HCT116 (cell line): ENCODE measurements around the gene RCOR2. TPM values are rescaled to one million over a fixed set of nuclear protein-coding genes. Genes with fewer than 3 reads are reported as not detected.

Source experiments
- ATAC-seq: fragments of 200-7000 bp; cut with Tn5 transposase; 2 replicates; pipeline ENCODE4 v1.9.1; 2020; ENCODE audit warnings: mild to moderate bottlenecking, moderate library complexity
- BruUV-seq: library from RNA; stranded (reverse); fragments of 400-500 nt; replicated peaks from 2 replicates; lab custom pipeline; 2021; lab: Mats Ljungman, UMichigan
- CTCF ChIA-PET: fragments of 300-600 bp; sonication (Branson Sonifier 250); formaldehyde crosslinking; loops from one replicate; lab custom pipeline; 2021; ENCODE audit warnings: antibody characterized with exemption; lab: Charles Lee
- POLR2A ChIA-PET: fragments of 300-600, 350-600 bp; sonication (Branson Sonifier 250); formaldehyde crosslinking; loops from one replicate; lab custom pipeline; 2021; ENCODE audit warnings: antibody characterized with exemption; lab: Charles Lee
- RAD21 ChIA-PET, 2 experiments: fragments of 300-600 bp; sonication (Branson Sonifier 250); formaldehyde crosslinking; loops; one replicate each; lab custom pipeline; 2023; ENCODE audit warnings: low total read pairs in 2 of 2; ENCODE audit not compliant: uncharacterized antibody in 2 of 2, unreplicated experiment in 2 of 2, low non-redundant PET in 1 of 2; lab: Charles Lee
- DNase-seq: peaks from one replicate; pipeline ENCODE4 v3.0.0-alpha.2; 2010; ENCODE audit warnings: low read depth, low spot score
- H2AFZ ChIP-seq: fragments of 200-600 bp; shearing (Covaris generic), sonication (generic); 2 replicates; pipeline ENCODE4 v1.6.1; 2017; ENCODE audit warnings: low read depth, mixed run types, mixed read lengths, antibody characterized with exemption, low read length; ENCODE audit not compliant: poor library complexity, severe bottlenecking
- H3K27ac ChIP-seq: 2 replicates; pipeline ENCODE4 v1.5.1; 2012; ENCODE audit warnings: low read depth, low read length
- H3K27me3 ChIP-seq: fragments of 200-600 bp; sonication (generic); 2 replicates; pipeline ENCODE4 v1.6.1; 2016; ENCODE audit warnings: mixed run types, low read length, mixed read lengths; ENCODE audit not compliant: insufficient read depth
- H3K36me3 ChIP-seq, 2 experiments: fragments of 200-500 bp in 1 of 2; fragments of 200-600 bp in 1 of 2; sonication (Bioruptor generic) in 1 of 2; sonication (generic) in 1 of 2; 2 replicates each; pipeline versions ENCODE4 v1.5.1 to v1.6.1; 2014 to 2016; ENCODE audit warnings: low read length in 2 of 2, inconsistent platforms in 1 of 2, mixed read lengths in 1 of 2, mixed run types in 1 of 2; ENCODE audit not compliant: insufficient read depth in 2 of 2, control insufficient read depth in 1 of 2
- H3K4me1 ChIP-seq, 2 experiments: fragments of 200-600 bp in 1 of 2; sonication (generic) in 1 of 2; 2 replicates each; pipeline versions ENCODE4 v1.5.1 to v1.6.1; 2012 to 2017; ENCODE audit warnings: low read length in 2 of 2, inconsistent platforms in 1 of 2, mild to moderate bottlenecking in 1 of 2, mixed read lengths in 1 of 2, mixed run types in 1 of 2, moderate library complexity in 1 of 2; ENCODE audit not compliant: insufficient read depth in 2 of 2, control insufficient read depth in 1 of 2
- H3K4me2 ChIP-seq: fragments of 200-600 bp; sonication (generic); 2 replicates; pipeline ENCODE4 v1.6.1; 2017; ENCODE audit warnings: mixed run types, low read length, mixed read lengths
- H3K4me3 ChIP-seq, 2 experiments: fragments of 200-600 bp in 1 of 2; sonication (generic) in 1 of 2; replicated peaks in 1 of 2; 2 replicates each; pipeline ENCODE4 v1.5.1; 2011 to 2016; ENCODE audit warnings: low read length in 2 of 2, control low read depth in 1 of 2, low read depth in 1 of 2, mild to moderate bottlenecking in 1 of 2, mixed read lengths in 1 of 2, mixed run types in 1 of 2
- H3K79me2 ChIP-seq: fragments of 200-600 bp; sonication (generic); 2 replicates; pipeline ENCODE4 v1.6.1; 2017; ENCODE audit warnings: mild to moderate bottlenecking, mixed run types, low read length, moderate library complexity, mixed read lengths; ENCODE audit not compliant: insufficient read depth
- H3K9ac ChIP-seq: fragments of 200-600 bp; sonication (generic); 2 replicates; pipeline ENCODE4 v1.6.1; 2016; ENCODE audit warnings: low read length, mixed read lengths
- H3K9me2 ChIP-seq: fragments of 200-600 bp; sonication (generic), shearing (Covaris generic); 2 replicates; pipeline ENCODE4 v1.6.1; 2017; ENCODE audit warnings: mixed run types, mild to moderate bottlenecking, moderate library complexity; ENCODE audit not compliant: insufficient read depth
- H3K9me3 ChIP-seq, 2 experiments: fragments of 200-500 bp in 1 of 2; fragments of 200-600 bp in 1 of 2; sonication (Bioruptor generic) in 1 of 2; sonication (generic) in 1 of 2; 2 replicates each; pipeline ENCODE4 v1.6.1; 2014 to 2017; ENCODE audit warnings: low read length in 2 of 2, mixed read lengths in 2 of 2, inconsistent platforms in 1 of 2, low read depth in 1 of 2, mild to moderate bottlenecking in 1 of 2, mixed run types in 1 of 2, moderate library complexity in 1 of 2; ENCODE audit not compliant: control insufficient read depth in 1 of 2, insufficient read depth in 1 of 2
- H4K20me1 ChIP-seq: fragments of 200-600 bp; sonication (generic), shearing (Covaris generic); 2 replicates; pipeline ENCODE4 v1.6.1; 2017; ENCODE audit warnings: mixed run types, mild to moderate bottlenecking, moderate library complexity; ENCODE audit not compliant: insufficient read depth
- CEBPB ChIP-seq: IDR thresholded peaks from 2 replicates; pipeline ENCODE4 v1.6.1; 2012; ENCODE audit warnings: low read depth
- ELF1 ChIP-seq: IDR thresholded peaks from 2 replicates; pipeline ENCODE4 v1.6.1; 2012; ENCODE audit warnings: low read depth, borderline replicate concordance
- EZH2 ChIP-seq: fragments of 200-600 bp; sonication (generic); IDR thresholded peaks from 2 replicates; pipeline ENCODE4 v1.6.1; 2017; ENCODE audit warnings: antibody characterized with exemption, mixed run types
- POLR2A ChIP-seq: IDR thresholded peaks from 2 replicates; pipeline ENCODE4 v1.7.0; 2011; ENCODE audit warnings: borderline replicate concordance; ENCODE audit not compliant: insufficient read depth, insufficient read length; ENCODE audit errors: extremely low read depth
- POLR2AphosphoS5 ChIP-seq: IDR thresholded peaks from 2 replicates; pipeline ENCODE4 v1.6.1; 2011; ENCODE audit warnings: mild to moderate bottlenecking, low read depth, low read length, moderate library complexity
- RAD21 ChIP-seq: IDR thresholded peaks from 2 replicates; pipeline ENCODE4 v1.6.1; 2012; ENCODE audit warnings: low read depth, mild to moderate bottlenecking
- ZFX ChIP-seq: fragments of 450-650 bp; IDR thresholded peaks from 2 replicates; pipeline ENCODE4 v1.6.1; 2017
- intact Hi-C: fragments of 100-400 bp; cut with micrococcal nuclease; formaldehyde crosslinking; loops from 2 replicates; pipeline ENCODE4 v1.10.0; 2022
- total RNA-seq: library from RNA; stranded (reverse); gene quantifications from one replicate; pipeline ENCODE4 v1.2.1, GENCODE V29; 2021; ENCODE audit not compliant: unreplicated experiment
- TF ChIP-seq, protein P1 (sequence below): IDR thresholded peaks from 2 replicates; pipeline ENCODE4 v1.6.1; 2012

Gene RCOR2
- total RNA-seq, 1 experiment from 2014 or later: 10.8 TPM

DNA sequence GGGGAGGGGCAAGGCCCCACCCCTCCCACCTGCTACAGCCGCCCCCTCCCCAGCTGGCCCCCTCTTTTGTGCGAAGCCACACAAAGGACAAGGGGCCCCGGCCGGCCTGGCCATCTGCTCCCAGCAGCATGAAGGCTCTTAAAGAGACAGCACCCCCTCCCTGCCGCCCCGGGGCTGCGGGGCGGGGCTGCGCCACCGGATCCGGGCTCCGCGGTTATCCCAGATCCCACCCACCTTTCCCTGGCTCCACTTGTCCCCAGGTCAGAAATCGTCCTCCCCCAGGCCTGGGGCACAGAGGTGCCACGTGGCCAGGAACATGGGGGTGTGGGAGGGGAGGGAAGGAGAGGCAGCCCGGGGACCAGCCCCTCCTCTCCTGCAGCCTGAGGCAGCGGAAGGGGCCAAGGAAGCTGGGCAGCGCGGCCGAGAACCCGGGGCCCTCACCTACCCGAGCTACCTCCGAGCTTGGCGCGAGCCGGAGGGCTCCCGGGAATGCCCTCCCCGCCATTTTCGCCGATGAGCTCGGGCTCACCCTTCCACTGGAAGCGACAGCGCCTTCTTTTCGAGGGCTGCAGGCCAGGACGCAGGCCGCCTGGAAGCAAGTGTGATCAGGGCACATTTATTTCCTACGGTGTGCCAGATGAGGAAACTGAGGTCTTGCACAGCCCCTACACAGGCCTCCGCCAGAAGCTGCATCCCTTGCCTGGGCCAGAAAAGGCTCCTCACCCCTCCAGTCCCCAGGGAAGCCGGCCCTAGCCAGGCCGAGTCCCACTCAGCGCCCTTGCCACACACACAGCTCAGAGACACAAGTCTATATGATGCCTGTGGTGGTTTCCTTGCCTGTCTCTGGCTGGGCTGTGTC, 2.5 kb upstream of the RCOR2 start (continued):
- TF ChIP-seq POLR2AphosphoS5 (peak; percentile 64; the same call in 1 of the 2 replicates), CEBPB (no peak), RAD21 (no peak), ELF1 (no peak)
- TF ChIP-seq, protein P1, sequence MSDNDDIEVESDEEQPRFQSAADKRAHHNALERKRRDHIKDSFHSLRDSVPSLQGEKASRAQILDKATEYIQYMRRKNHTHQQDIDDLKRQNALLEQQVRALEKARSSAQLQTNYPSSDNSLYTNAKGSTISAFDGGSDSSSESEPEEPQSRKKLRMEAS: no peak
- TF ChIP-seq, all 23 proteins: peak for 4

DNA sequence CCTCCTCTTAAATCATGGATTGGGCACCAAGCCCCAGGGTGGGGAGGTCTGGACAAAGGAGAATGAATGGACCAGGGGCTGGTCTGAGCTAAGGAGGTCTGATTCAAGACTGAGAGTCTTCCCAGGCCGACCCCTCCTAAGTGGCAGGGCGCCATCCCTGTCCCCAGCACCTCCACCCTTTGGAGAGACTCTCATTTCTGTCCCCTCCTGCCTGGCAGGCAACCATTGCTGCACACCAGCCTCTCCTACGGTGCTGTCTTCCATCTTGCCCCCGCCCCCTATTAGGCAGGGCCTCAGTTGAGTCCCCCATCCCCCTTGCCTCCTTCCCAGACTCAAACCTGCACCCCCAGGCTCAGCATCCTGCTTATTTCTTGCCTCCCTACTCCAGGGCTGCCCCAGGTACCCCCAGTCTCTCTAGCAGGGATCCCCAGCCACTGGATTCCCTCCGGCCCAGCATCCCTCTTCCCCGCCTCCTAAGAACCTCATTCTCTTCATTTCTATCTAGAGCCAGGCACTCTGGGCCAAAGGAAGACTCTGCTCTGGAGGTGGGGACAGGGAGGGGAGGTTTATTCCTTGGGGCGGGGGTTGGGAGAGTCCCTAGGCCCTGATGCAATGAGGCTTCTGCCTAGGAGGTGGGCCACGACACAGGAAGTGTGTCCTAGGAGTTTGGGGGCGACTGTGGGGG, 1.7 kb upstream of the RCOR2 start:
- H3K4me1 ChIP-seq: peaks cover 30 to 55% of the 10 kb centered on the region in 2 experiments
- TF ChIP-seq EZH2 (no peak), POLR2A (peak; percentile 58), ZFX (0 out of 2 replicates have a peak, but pooled peaks have one; percentile 22)
- H2AFZ ChIP-seq: no peak overlapping the region
- RAD21 ChIA-PET: interaction anchor here in 1 of 2 experiments (1.2 kb wide), 1 partner anchor 27 kb away, joined by 4 read pairs; no protein-coding TSS in a partner anchor
- POLR2A ChIA-PET: no interaction called here
- DNase-seq: no peak
- intact Hi-C loops: loop anchor here (1.0 kb wide), 1 partner anchor 20 kb away; no protein-coding TSS in a partner anchor
- H3K27ac ChIP-seq: peak overlapping the region; percentile 98
- no peaks in the 10 kb centered on the region for H3K9me3 ChIP-seq
- BruUV-seq: no TSS peak
- H4K20me1 ChIP-seq: no peaks in the 10 kb centered on the region
- peak overlapping the region; percentile 55 to 64 for H3K4me3 ChIP-seq
- peak overlapping the region; percentile 83 for H3K9ac ChIP-seq
- H3K4me2 ChIP-seq: peak overlapping the region; percentile 94
- H3K79me2 ChIP-seq: no peaks in the 10 kb centered on the region
- CTCF ChIA-PET: interaction anchor here (2.7 kb wide), 1 partner anchor 27 kb away, joined by 24 read pairs; no protein-coding TSS in a partner anchor
- no peaks in the 10 kb centered on the region for H3K36me3 ChIP-seq
- peak; percentile 10 for ATAC-seq
- H3K27me3 ChIP-seq: no peaks in the 10 kb centered on the region
- H3K9me2 ChIP-seq: no peaks in the 10 kb centered on the region
